Suprapubic skin (tissue), 4 donors: ENCODE measurements around the gene KCNJ18.
"Not testable (repeated sequence)": the region's sequence is repeated elsewhere in the genome, so short reads cannot be mapped to it uniquely, and the experiment has no call there.

Experiments
- EP300 ChIP-seq: sonication (generic); formaldehyde crosslinking; IDR thresholded peaks from one replicate; pipeline ENCODE4 v1.6.1; 2017; ENCODE audit warnings: antibody characterized with exemption
- POLR2A ChIP-seq, 2 donors: fragments of 450-650 bp; IDR thresholded peaks; one replicate each; pipeline ENCODE4 v1.6.1; 2017; ENCODE audit warnings: antibody characterized with exemption in 2 of 2, mild to moderate bottlenecking in 2 of 2, moderate library complexity in 2 of 2
- POLR2AphosphoS5 ChIP-seq, 3 donors: sonication (generic); formaldehyde crosslinking; IDR thresholded peaks; one replicate each; pipeline ENCODE4 v1.6.1; 2017; ENCODE audit warnings: antibody characterized with exemption in 3 of 3
- TF ChIP-seq, protein P1 (sequence below), 2 donors: fragments of 200-600 bp in 1 of 2; fragments of 450-650 bp in 1 of 2; sonication (generic) in 1 of 2; IDR thresholded peaks; one replicate each; pipeline ENCODE4 v1.5.1; 2016 to 2019; ENCODE audit warnings: antibody characterized with exemption in 2 of 2, mild to moderate bottlenecking in 1 of 2, moderate library complexity in 1 of 2

DNA sequence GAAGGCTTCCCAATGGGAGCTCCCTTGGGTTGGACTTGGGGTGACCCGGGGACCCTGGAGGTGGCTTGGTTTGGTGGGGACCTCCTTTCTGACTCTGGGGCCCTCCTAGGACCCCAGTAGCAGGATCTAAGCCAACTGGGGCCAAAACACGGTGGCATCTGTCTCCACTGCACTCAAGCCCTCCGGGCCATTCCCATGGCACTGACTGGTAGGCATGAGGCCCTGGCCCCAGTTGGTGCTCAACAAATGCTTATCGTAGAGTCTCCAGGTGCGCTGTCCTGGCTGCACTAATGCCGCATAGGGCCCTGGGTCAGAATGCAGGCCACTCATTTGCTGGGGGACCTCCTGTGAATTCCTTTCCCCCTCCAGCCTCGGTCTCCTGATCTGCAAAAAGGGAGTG lies 14.2 kb downstream of the KCNJ18 start:
- TF ChIP-seq, protein P1, sequence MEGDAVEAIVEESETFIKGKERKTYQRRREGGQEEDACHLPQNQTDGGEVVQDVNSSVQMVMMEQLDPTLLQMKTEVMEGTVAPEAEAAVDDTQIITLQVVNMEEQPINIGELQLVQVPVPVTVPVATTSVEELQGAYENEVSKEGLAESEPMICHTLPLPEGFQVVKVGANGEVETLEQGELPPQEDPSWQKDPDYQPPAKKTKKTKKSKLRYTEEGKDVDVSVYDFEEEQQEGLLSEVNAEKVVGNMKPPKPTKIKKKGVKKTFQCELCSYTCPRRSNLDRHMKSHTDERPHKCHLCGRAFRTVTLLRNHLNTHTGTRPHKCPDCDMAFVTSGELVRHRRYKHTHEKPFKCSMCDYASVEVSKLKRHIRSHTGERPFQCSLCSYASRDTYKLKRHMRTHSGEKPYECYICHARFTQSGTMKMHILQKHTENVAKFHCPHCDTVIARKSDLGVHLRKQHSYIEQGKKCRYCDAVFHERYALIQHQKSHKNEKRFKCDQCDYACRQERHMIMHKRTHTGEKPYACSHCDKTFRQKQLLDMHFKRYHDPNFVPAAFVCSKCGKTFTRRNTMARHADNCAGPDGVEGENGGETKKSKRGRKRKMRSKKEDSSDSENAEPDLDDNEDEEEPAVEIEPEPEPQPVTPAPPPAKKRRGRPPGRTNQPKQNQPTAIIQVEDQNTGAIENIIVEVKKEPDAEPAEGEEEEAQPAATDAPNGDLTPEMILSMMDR (IDR thresholded peaks at IDR 0.05): not testable (repeated sequence)
- TF ChIP-seq EP300; POLR2AphosphoS5 (IDR thresholded peaks at IDR 0.05); POLR2A (IDR thresholded peaks at IDR 0.05): not testable (repeated sequence)
